Retinal pigment epithelial cell (primary cell): ENCODE measurements around the gene EML4.

Experiments
- DNase-seq: peaks from one replicate; pipeline ENCODE4 v3.0.0-alpha.2; 2010; ENCODE audit warnings: low read depth
- H3K4me3 ChIP-seq: 2 replicates; pipeline ENCODE4 v1.5.1; 2011; ENCODE audit warnings: mild to moderate bottlenecking, low read length, control low read depth, moderate library complexity
- CTCF ChIP-seq: conservative IDR thresholded peaks from 2 replicates; pipeline ENCODE4 v1.5.1; 2011; ENCODE audit warnings: low read depth, low read length, control low read depth, inconsistent platforms

EML4 gene

GRCh38 chr2:42239289-42239661 is 70.1 kb downstream of the EML4 start:
- TF ChIP-seq CTCF = no peak
- no peak overlapping the region for H3K4me3 ChIP-seq
- no peak for DNase-seq

DNA sequence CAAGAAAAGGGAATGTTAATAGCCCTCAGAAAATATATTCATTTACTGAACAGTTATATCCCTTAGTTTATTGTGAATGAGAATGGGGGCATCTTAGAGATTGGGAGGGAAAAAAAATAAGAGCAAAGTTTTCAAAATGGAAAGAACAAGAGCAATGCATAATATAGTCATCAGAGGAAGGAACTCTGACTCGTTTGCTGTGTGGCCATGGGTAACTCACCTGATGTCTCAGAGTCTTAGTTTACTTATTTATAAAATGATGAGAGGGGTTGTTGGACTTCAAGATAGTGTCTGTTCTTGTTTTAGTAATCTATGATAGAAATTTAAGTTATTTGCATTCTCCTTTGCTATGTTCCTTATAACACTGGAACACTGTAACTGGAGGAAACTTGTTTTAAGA is 70.7 kb downstream of the EML4 start:
- DNase-seq = no peak
- no peak for TF ChIP-seq CTCF
- H3K4me3 ChIP-seq = no peak overlapping the region

DNA sequence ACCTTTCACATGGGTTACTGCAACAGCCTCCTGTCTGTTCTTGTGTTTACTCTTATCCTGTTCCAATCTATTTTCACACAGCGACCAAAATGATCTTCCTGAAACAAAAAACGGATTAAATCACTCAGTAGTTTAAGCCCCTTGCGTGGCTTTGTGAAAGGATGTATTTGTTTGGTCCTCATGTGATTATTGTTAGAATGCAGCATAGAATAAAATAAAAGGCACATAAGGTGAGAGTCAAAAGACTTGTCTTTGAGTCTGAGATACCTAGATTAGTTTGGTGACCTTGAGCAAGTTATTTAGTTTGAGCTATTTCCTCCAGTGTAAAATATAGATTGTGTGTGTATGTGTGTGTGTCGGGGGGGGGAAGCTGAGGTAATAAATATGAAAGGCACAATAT is 72.4 kb downstream of the EML4 start:
- H3K4me3 ChIP-seq = no peak overlapping the region

GRCh38 chr2:42243297-42243696 is 74.1 kb downstream of the EML4 start:
- no peak overlapping the region for H3K4me3 ChIP-seq
- DNase-seq = no peak
- no peak for TF ChIP-seq CTCF

More for the DNA sequence above, 72.4 kb downstream of the EML4 start:
- no peak for DNase-seq
- TF ChIP-seq CTCF = no peak

DNA sequence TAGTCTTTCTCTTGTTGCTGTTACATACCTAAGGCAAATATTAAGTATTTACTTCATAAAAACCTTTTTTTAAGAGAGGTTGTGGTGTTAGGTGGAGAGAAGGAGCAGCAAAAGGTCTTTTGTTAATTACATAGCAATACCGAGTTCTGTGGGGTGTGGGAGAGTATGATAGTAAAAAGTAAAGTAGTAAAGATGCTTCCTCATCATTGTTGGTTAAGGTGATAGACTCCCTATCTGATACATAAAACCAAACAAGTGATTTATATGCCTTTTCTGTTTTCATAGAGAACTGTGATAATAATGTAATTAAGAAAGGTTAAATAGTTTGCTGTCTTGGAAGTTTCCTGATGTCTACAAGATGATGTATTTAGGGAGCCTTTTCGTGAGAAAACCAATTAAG is 75.4 kb downstream of the EML4 start:
- DNase-seq = no peak
- no peak for TF ChIP-seq CTCF
- H3K4me3 ChIP-seq = no peak overlapping the region

DNA sequence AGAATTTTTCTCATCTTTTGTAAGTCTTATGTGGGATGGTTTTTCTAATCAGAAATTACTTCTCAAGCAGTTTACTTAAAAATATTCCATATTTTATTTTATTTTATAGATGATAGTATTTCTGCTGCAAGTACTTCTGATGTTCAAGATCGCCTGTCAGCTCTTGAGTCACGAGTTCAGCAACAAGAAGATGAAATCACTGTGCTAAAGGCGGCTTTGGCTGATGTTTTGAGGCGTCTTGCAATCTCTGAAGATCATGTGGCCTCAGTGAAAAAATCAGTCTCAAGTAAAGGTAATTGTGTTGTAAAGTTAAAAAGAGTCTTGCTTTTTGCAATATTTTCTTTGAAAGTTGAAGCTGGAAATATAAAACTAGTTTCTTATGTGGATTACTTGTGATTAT is 76.2 kb downstream of the EML4 start:
- TF ChIP-seq CTCF = no peak
- no peak for DNase-seq
- H3K4me3 ChIP-seq = no peak overlapping the region

DNA sequence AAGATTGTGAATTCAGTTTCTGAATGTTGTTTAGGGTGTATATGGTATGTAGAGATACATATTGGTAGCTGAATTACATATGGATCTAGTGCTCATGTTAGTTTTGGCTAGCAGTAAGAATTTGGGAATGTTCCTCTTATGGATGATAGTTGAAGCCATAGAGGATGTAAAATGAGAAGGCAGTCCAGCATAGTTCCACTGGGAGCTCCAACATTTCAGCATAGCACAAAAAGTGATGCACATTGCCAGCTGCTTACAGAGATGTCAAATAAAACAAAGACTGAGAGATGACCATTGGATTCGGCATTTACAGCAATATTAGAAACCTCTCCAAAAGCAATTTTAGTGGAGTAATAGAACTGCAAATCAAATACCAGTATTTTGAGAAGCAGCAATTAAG is 77.4 kb downstream of the EML4 start:
- no peak for TF ChIP-seq CTCF
- DNase-seq = no peak

More for the DNA sequence above, 77.4 kb downstream of the EML4 start:
- H3K4me3 ChIP-seq = no peak overlapping the region
